Stimulated activated CD4-positive, alpha-beta T cell treated with anti-CD3 and anti-CD28 coated beads, Interleukin-4, amount 100 ng/mL, for 4 hours (primary cell): ENCODE measurements around the gene IFT25.
"Not testable (repeated sequence)": the region's sequence is repeated elsewhere in the genome, so short reads cannot be mapped to it uniquely, and the experiment has no call there.

ENCODE experiments used
- DNase-seq, 2 experiments: peaks; one replicate each; pipeline ENCODE4 v3.0.0-alpha.2; 2020

The IFT25 gene

GRCh38 chr1:53883600-53883999 is 61.9 kb downstream of the IFT25 start:
- DNase-seq = not testable (repeated sequence)

- not testable (repeated sequence) for DNase-seq
Observed at GRCh38 chr1:53881853-53882252, 63.6 kb downstream of the IFT25 start.

- DNase-seq = no peak
Observed at GRCh38 chr1:53878492-53879105, 66.9 kb downstream of the IFT25 start.

- DNase-seq = not testable (repeated sequence)
Observed at GRCh38 chr1:53875150-53875549, 70.3 kb downstream of the IFT25 start.

- DNase-seq = no peak
Observed at GRCh38 chr1:53871773-53872484, 73.6 kb downstream of the IFT25 start.
